SIG-M5 treated with dmso at 0.1 percent for 504 hours (cell line): ENCODE data around the gene CRISPLD2.
"Not testable (repeated sequence)": the region's sequence is repeated elsewhere in the genome, so short reads cannot be mapped to it uniquely, and the experiment has no call there.

ENCODE experiments used
- DNase-seq: peaks from one replicate; lab custom pipeline; 2025; ENCODE audit not compliant: unreplicated experiment; lab: John Stamatoyannopoulos, UW

Gene CRISPLD2

GRCh38 chr16:84839054-84839453 is 19.3 kb downstream of the CRISPLD2 start:
- DNase-seq = no peak

GRCh38 chr16:84839956-84840355 is 20.2 kb downstream of the CRISPLD2 start:
- no peak for DNase-seq

DNA sequence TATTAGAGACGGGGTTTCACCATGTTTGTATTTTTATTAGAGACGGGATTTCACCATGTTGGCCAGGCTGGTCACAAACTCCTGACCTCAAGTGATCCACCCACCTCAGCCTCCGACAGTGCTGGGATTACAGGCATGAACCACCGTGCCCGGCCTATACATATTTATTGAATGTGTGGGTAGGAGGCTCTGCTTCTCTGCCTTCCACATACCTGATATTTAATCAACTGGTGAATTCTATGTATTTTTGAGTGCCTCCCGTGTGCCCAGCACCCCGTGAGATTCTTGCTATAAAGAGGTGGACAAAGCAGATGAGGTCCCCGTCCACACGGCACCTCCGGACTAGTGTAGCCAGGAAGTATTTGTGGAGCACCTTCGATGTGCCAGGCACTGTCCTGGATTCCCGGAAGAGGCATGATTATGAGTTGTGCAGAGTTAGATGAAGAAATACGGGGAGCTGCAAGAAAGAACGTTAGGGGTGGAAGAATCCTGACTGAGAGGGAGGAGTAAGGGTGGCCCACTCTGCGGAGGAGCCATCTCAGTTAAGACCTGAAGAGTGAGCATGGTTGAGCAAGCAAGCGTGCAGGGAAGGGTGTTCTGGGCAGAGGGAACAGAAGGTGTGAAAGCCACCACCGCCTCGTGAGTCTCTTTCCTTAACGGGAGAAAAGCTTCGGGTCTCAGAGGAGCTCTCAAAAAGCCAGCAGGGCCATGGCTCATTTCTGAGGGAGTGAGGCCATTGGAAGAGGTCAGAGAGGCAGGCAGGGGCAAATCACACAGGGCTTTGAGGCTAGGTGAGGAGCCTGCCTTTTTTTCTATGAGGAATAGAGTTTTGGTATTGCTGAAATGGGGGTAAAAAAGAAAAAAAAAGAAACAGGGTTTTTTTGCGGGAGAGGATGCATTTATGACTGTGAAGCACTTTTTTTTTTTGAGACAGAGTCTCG is 21.2 kb downstream of the CRISPLD2 start:
- no peak for DNase-seq

- DNase-seq = no peak
These were observed 22.1 kb downstream of the CRISPLD2 start for GRCh38 chr16:84841787-84842300.

DNA sequence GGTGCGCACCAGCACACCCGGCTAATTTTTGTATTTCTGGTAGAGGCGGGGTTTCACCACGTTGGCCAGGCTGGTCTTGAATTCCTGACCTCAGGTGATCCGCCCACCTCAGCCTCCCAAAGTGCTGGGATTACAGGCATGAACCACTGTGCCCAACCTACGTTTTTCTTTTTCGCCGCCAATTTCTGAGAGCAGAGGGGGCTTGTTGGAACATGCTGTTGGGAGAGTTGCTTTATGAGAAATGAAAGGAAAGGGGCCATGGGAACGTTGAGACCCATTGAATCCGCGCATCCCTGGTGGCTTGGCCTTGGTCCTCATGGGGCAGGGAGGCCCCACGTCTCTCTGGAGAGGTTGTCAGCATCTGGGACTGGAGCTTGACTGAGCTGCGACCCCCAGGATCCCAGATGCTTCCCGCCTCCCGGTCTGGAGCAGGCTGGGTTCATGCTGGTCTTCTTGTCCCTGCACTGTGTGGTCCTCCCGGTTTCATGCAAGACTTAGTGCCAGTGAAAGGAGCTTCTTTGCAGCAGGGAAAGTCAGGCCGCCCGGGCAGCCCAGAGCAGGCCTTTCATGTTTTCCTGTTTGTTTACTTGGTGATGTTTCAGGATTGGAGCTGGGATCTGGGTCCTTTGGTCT is 22.8 kb downstream of the CRISPLD2 start:
- DNase-seq = no peak

GRCh38 chr16:84843149-84844048 is 23.6 kb downstream of the CRISPLD2 start:
- DNase-seq = no peak

DNA sequence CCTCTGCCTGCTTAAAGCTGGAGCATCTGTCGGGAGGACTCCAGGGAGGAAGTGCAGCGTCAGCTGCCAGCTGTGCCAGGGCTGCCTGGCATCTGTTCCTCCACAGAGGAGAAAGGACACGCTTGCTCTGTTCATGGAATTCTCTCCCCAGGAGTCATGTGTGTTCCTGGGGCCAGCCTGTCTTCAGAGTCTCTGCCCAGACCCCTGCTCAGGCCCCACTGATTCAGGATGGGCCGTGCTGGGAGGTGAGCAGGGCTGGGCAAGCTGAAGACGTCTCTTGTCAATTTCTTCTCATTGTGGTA is 24.2 kb downstream of the CRISPLD2 start:
- no peak for DNase-seq

- DNase-seq = no peak
These were observed 25.0 kb downstream of the CRISPLD2 start for GRCh38 chr16:84844559-84845495.

- no peak for DNase-seq
These were observed 25.8 kb downstream of the CRISPLD2 start for GRCh38 chr16:84845496-84846002.

- DNase-seq = no peak
These were observed 28.0 kb downstream of the CRISPLD2 start for GRCh38 chr16:84847564-84848355.

GRCh38 chr16:84848986-84849634 is 29.3 kb downstream of the CRISPLD2 start:
- DNase-seq = no peak

DNA sequence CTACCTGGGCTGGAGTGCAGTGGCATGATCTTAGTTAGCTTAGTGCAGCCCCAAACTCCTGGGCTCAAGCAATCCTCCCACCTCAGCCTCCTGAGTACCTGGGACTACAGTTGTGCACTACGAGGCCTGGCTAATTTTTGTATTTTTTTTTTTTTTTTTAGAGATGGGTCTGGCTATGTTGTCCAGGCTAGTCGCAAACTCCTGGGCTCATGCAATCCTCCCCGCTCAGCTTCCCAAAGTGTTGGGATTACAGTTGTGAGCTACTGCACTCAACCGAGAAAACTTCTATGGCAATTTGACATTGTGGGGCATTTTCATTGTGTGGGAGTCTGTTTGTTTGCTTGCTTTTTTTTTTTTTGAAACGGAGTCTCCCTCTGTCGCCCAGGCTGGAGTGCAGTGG is 30.0 kb downstream of the CRISPLD2 start:
- DNase-seq = no peak

GRCh38 chr16:84850714-84851113 is 30.9 kb downstream of the CRISPLD2 start:
- DNase-seq = no peak

GRCh38 chr16:84851192-84852127 is 31.7 kb downstream of the CRISPLD2 start:
- peak; percentile 48 for DNase-seq

- no peak for DNase-seq
These were observed 33.7 kb downstream of the CRISPLD2 start for GRCh38 chr16:84853534-84853933.

GRCh38 chr16:84854759-84855158 is 35.0 kb downstream of the CRISPLD2 start:
- DNase-seq = no peak

DNA sequence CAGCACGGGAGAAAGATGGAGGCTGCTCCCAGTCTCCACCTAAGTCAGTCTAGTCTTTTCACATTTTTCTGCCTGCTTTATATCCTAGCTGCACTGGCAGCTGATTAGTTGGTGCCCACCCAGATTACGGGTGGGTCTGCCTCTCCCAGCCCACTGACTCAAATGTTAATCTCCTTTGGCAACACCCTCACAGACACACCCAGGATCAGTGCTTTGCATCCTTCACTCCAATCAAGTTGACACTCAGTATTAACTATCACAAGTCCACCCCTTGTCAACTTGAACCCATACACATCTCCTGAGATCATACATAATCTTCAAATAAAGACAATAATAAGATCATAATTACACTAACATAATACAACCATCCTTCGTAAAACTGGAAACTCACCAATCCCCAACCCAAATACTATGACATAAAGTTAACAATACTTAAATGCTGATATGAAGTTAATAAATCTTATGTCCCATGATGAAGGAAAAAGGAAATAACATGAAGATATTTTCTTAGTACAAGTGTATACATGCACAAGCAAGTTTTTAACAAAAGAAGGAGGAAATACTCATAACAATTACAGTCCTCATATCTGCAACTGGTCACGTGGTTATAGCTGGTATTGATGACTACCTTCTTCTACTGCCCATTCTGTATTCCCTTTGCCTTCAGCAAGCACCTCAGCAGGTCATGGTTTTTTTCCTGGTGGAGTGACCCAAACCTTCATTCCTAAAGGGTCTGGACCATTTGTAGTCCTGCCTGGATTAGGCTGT is 35.8 kb downstream of the CRISPLD2 start:
- not testable (repeated sequence) for DNase-seq
